ENCODE data around the gene HCFC1.
A peak's percentile ranks its signal among the peaks of the same experiment; 100 is the strongest.

Gene HCFC1

GRCh38 chrX:153955228-153955732 is 16.3 kb downstream of the HCFC1 start:
- FAIRE-seq (no peak), DNase-seq (ENCODE audit: insufficient read length, low spot score) (no peak)
- TF ChIP-seq CTCF (IDR thresholded peaks at IDR 0.05; ENCODE audit: insufficient read depth, missing control alignments) = no peak

- FAIRE-seq (no peak), DNase-seq (ENCODE audit: insufficient read length, low spot score) (no peak)
- TF ChIP-seq CTCF (IDR thresholded peaks at IDR 0.05; ENCODE audit: insufficient read depth, missing control alignments) = no peak
Measured at GRCh38 chrX:153954558-153955227, 16.9 kb downstream of the HCFC1 start.

DNA sequence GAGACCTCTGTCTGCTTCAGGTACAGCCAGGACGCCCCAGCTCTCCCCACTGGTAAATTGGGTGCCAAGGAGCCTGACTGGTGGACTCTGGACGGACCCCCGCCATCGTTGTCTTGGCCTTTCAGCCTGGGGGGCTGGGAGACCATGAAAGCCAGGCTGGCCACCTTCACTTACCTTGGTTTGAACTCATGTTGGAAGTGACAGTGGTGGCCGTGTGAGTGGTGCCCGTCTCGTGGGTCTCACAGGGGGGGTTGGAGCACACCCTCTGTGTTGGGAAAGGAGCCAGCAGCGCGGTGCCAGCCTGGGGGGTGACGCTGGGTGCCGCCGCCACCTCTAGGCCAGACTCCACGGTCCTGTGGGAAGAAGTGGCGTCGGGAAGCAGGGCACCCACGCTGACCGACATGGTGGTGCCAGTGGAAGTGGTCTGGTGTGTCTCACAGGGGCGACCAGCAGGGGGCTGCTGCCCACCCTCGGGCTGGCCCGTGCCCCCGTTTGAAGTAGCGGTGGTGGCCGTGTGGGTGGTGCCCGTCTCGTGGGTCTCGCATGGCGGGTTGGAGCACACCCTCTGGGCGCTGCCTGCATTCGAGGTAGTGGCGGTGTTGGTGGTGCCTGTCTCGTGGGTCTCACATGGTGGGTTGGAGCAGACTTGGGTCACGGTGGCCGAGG is 17.6 kb downstream of the HCFC1 start:
- TF ChIP-seq CTCF (IDR thresholded peaks at IDR 0.05; ENCODE audit: insufficient read depth, missing control alignments) = no peak
- DNase-seq (ENCODE audit: insufficient read length, low spot score) (no peak), FAIRE-seq (no peak)

- TF ChIP-seq CTCF (IDR thresholded peaks at IDR 0.05; ENCODE audit: insufficient read depth, missing control alignments) = peak; percentile 59
- FAIRE-seq = no peak
- peak; percentile 74 for DNase-seq (ENCODE audit: insufficient read length, low spot score)
Measured at GRCh38 chrX:153953342-153953830, 18.2 kb downstream of the HCFC1 start.

DNA sequence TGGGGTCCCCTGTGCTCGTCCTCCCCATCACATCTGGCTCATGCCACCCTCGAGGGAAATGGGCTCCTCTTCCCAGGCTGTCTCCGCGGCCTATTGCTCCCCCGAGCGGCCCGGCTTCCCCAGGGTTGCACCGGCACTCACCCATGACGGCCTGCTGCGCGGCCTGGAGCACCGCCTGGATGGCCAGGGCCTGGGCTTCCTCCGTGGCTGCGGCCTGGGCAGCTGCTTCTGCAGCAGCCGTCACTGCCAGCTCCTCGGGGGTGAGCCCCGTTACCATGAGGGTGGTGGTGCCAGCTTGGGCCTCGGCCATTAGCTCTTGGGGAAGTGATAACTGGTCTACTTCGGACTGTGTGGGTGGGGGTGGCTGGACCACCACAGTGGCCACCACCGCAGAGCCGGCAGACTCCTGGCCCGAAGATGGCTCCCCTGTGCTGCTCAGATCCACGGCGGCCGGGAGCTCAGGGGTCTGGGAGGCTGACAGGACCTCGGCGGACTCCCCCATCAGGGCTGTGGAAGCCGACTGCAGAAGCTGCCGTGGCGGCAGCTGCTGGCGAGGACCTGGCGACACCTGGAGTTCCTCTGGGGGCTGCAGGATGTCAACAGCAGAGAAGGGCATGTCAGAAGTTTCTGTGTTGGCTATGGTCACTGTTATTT is 19.1 kb downstream of the HCFC1 start:
- TF ChIP-seq CTCF (IDR thresholded peaks at IDR 0.05; ENCODE audit: insufficient read depth, missing control alignments) = no peak
- DNase-seq (ENCODE audit: insufficient read length, low spot score) = no peak
- no peak for FAIRE-seq

DNA sequence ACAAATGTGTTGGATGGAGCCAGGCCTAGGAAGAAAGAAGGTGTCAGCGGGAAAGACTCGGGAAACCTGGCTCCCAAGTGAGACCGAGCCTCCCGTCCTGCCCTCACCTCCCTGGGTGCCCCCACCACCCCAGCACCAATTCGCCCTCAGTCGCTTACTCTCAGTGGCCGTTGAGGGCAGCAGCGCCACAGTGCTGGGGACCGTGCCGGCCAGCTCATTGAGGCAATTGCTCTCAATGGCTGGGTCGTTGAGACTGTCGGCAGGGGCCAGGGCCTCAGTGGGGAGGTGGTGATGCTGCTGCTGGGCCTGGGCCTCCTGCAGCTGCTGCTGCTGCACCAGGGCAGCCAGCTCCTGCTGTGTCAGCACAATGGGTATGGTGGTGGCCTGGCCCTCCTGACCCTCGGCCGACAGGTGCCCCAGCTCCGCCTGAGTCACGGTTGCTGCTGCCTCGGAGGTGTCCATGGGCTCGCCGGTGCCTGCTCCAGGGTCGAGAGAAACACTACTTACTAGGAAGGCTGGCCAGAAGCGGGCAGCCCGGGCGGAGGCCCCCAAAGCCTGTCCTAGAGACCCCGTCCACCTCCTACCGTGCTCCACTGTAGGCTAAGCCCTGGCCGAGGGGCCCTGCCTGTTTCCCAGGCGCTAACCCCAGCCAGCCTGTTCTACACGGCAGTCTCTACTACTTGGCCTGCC is 19.8 kb downstream of the HCFC1 start:
- DNase-seq (ENCODE audit: insufficient read length, low spot score) (no peak), FAIRE-seq (no peak)
- TF ChIP-seq CTCF (IDR thresholded peaks at IDR 0.05; ENCODE audit: insufficient read depth, missing control alignments) = no peak
